ENCODE measurements around the gene VPS51. TPM values are rescaled to one million over a fixed set of nuclear protein-coding genes. Genes with fewer than 3 reads are reported as not detected.

The VPS51 gene
- total and polyA plus RNA-seq, 2 experiments from 2014 or later = 45.3 to 450 TPM

DNA sequence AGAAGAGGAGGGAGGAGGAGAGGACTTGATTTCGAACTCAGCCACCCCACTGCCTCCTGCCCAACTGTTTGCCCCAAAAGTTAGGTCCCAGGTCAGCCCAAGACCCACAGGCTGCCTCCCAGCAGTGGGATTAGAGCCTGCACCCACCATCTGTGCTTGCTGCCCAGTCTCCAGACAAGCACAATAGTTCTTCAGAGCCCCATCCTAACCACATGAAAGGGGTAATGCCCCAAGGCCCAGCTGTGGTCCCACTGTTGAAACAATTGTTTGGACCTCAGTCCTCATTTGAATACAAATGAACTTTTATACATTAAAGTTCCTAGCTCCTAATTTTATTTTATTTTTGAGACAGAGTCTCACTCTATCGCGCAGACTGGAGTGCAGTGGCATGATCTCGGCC lies 5.4 kb upstream of the VPS51 start:
- H3K79me2 ChIP-seq (replicated peaks; ENCODE audit: insufficient read depth) = no peaks in the 10 kb centered on the region
- no peak overlapping the region for H3K27ac Mint-ChIP-seq
- H3K4me1 ChIP-seq (ENCODE audit: insufficient read depth) = no peaks in the 10 kb centered on the region
- peaks cover 4% of the 10 kb centered on the region for H3K27me3 Mint-ChIP-seq (ENCODE audit: insufficient read depth, low read depth, poor library complexity)
- H3K4me3 Mint-ChIP-seq = no peak overlapping the region
- DNase-seq (ENCODE audit: low spot score) = no peak
- H2AFZ ChIP-seq = no peak overlapping the region
- no peaks in the 10 kb centered on the region for H3K9me3 Mint-ChIP-seq
- TF ChIP-seq, protein P1, sequence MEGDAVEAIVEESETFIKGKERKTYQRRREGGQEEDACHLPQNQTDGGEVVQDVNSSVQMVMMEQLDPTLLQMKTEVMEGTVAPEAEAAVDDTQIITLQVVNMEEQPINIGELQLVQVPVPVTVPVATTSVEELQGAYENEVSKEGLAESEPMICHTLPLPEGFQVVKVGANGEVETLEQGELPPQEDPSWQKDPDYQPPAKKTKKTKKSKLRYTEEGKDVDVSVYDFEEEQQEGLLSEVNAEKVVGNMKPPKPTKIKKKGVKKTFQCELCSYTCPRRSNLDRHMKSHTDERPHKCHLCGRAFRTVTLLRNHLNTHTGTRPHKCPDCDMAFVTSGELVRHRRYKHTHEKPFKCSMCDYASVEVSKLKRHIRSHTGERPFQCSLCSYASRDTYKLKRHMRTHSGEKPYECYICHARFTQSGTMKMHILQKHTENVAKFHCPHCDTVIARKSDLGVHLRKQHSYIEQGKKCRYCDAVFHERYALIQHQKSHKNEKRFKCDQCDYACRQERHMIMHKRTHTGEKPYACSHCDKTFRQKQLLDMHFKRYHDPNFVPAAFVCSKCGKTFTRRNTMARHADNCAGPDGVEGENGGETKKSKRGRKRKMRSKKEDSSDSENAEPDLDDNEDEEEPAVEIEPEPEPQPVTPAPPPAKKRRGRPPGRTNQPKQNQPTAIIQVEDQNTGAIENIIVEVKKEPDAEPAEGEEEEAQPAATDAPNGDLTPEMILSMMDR (conservative IDR thresholded peaks at IDR 0.05; ENCODE audit: low read depth in 2 of 2) = no peak
- no peak for TF ChIP-seq STAT1 (IDR thresholded peaks at IDR 0.05; ENCODE audit: unreplicated experiment)
- TF ChIP-seq EZH2 (IDR thresholded peaks at IDR 0.05; ENCODE audit: low read depth, unreplicated experiment) = no peak
- no peak for TF ChIP-seq NANOG (IDR thresholded peaks at IDR 0.05; ENCODE audit: borderline replicate concordance)
- TF ChIP-seq ZNF114 (CRISPR knock-in tag; IDR thresholded peaks at IDR 0.05) = no peak
- H3K27me3 ChIP-seq (ENCODE audit: insufficient read depth) = no peaks in the 10 kb centered on the region
- H3K36me3 ChIP-seq (ENCODE audit: insufficient read depth) = no peaks in the 10 kb centered on the region
- H3K4me3 ChIP-seq = no peak overlapping the region
- peaks cover 4% of the 10 kb centered on the region; the same call in 2 of the 3 replicates for H3K36me3 Mint-ChIP-seq (ENCODE audit: low read depth)
- no peaks in the 10 kb centered on the region for H3K4me1 Mint-ChIP-seq
- no peak overlapping the region for H3K4me2 ChIP-seq
- ATAC-seq = no peak
- no peaks in the 10 kb centered on the region for H4K20me1 ChIP-seq (replicated peaks; ENCODE audit: insufficient read depth)
- H3K9me2 ChIP-seq (ENCODE audit: insufficient read depth) = no peaks in the 10 kb centered on the region
- no peaks in the 10 kb centered on the region for H3F3A ChIP-seq (replicated peaks; ENCODE audit: low read depth)
- H3K27ac ChIP-seq (ENCODE audit: low read depth) = no peak overlapping the region

DNA sequence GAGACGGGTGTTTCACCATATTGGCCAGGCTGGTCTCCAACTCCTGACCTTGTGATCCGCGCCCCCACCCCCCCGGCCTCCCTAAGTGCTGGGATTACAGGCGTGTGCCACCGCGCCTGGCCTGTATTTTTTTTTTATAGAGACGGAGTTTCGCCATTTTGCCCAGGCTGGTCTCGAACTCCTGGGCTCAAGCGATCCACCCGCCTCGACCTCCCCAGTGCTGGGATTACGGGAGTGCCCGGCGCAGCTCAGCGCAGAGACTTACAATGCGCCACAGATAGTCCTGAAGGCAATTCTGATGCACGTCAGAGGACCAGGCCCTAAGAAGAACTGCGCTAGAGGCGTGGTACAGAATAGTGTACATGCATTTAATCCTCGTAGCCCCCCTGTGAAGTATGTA lies 587 bp upstream of the VPS51 start:
- peaks cover 6% of the 10 kb centered on the region for H3K27me3 Mint-ChIP-seq (ENCODE audit: insufficient read depth, low read depth, poor library complexity)
- Histone ChIP-seq H3K27ac (ENCODE audit: low read depth) (peak overlapping the region; percentile 68; the same call in 1 of the 2 replicates), H3K79me2 (replicated peaks; ENCODE audit: insufficient read depth) (peaks cover 27% of the 10 kb centered on the region), H3K36me3 (ENCODE audit: insufficient read depth) (no peaks in the 10 kb centered on the region; the same call in 1 of the 2 replicates), H3K9me2 (ENCODE audit: insufficient read depth) (no peaks in the 10 kb centered on the region), H2AFZ (peak overlapping the region; percentile 99), H3K4me1 (ENCODE audit: insufficient read depth) (peaks cover 6% of the 10 kb centered on the region), H3K4me2 (peak overlapping the region; percentile 72; the same call in 1 of the 2 replicates), H3F3A (replicated peaks; ENCODE audit: low read depth) (0 out of 2 replicates have a peak, but pooled peaks cover 5% of the 10 kb centered on the region), H3K27me3 (ENCODE audit: insufficient read depth) (no peaks in the 10 kb centered on the region), H3K4me3 (peak overlapping the region; percentile 96), H4K20me1 (replicated peaks; ENCODE audit: insufficient read depth) (no peaks in the 10 kb centered on the region; the same call in 1 of the 2 replicates)
- no peaks in the 10 kb centered on the region for H3K9me3 Mint-ChIP-seq
- peak overlapping the region; percentile 99 for H3K27ac Mint-ChIP-seq
- ATAC-seq = no peak
- peaks cover 2% of the 10 kb centered on the region; the same call in 2 of the 3 replicates for H3K4me1 Mint-ChIP-seq
- H3K4me3 Mint-ChIP-seq = peak overlapping the region; percentile 97
- DNase-seq (ENCODE audit: low spot score) = no peak
- peaks cover 4% of the 10 kb centered on the region; the same call in 2 of the 3 replicates for H3K36me3 Mint-ChIP-seq (ENCODE audit: low read depth)
- TF ChIP-seq EZH2phosphoT487 (IDR thresholded peaks at IDR 0.05; ENCODE audit: unreplicated experiment) (no peak), JUNB (IDR thresholded peaks at IDR 0.05; ENCODE audit: unreplicated experiment) (no peak), STAT1 (IDR thresholded peaks at IDR 0.05; ENCODE audit: unreplicated experiment) (no peak), ZNF331 (CRISPR knock-in tag; IDR thresholded peaks at IDR 0.05; ENCODE audit: low read depth) (no peak), NANOG (IDR thresholded peaks at IDR 0.05; ENCODE audit: borderline replicate concordance) (no peak)
- TF ChIP-seq, protein P2, sequence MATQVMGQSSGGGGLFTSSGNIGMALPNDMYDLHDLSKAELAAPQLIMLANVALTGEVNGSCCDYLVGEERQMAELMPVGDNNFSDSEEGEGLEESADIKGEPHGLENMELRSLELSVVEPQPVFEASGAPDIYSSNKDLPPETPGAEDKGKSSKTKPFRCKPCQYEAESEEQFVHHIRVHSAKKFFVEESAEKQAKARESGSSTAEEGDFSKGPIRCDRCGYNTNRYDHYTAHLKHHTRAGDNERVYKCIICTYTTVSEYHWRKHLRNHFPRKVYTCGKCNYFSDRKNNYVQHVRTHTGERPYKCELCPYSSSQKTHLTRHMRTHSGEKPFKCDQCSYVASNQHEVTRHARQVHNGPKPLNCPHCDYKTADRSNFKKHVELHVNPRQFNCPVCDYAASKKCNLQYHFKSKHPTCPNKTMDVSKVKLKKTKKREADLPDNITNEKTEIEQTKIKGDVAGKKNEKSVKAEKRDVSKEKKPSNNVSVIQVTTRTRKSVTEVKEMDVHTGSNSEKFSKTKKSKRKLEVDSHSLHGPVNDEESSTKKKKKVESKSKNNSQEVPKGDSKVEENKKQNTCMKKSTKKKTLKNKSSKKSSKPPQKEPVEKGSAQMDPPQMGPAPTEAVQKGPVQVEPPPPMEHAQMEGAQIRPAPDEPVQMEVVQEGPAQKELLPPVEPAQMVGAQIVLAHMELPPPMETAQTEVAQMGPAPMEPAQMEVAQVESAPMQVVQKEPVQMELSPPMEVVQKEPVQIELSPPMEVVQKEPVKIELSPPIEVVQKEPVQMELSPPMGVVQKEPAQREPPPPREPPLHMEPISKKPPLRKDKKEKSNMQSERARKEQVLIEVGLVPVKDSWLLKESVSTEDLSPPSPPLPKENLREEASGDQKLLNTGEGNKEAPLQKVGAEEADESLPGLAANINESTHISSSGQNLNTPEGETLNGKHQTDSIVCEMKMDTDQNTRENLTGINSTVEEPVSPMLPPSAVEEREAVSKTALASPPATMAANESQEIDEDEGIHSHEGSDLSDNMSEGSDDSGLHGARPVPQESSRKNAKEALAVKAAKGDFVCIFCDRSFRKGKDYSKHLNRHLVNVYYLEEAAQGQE (IDR thresholded peaks at IDR 0.05; ENCODE audit: unreplicated experiment) = no peak
- TF ChIP-seq, protein P1 (conservative IDR thresholded peaks at IDR 0.05; ENCODE audit: low read depth in 2 of 2) = no peak
